Gastrocnemius medialis (tissue), 4 donors: ENCODE data around the gene LAIR2.
"Not testable (repeated sequence)": the region's sequence is repeated elsewhere in the genome, so short reads cannot be mapped to it uniquely, and the experiment has no call there.

Experiments used
- POLR2A ChIP-seq, 2 donors: fragments of 450-650 bp; IDR thresholded peaks; one replicate each; pipeline ENCODE4 v1.6.1; 2017; ENCODE audit warnings: antibody characterized with exemption in 2 of 2, mild to moderate bottlenecking in 2 of 2, moderate library complexity in 2 of 2
- TF ChIP-seq, protein P1 (sequence below), 5 experiments: fragments of 450-650 bp in 3 of 5; fragments of 200-600 bp in 2 of 5; sonication (generic) in 2 of 5; IDR thresholded peaks in 4 of 5; conservative IDR thresholded peaks in 1 of 5; 1 replicate in 4 of 5; 2 replicates in 1 of 5; pipeline ENCODE4 v1.5.1; 2016 to 2019; ENCODE audit warnings: antibody characterized with exemption in 5 of 5, mild to moderate bottlenecking in 3 of 5, moderate library complexity in 3 of 5

DNA sequence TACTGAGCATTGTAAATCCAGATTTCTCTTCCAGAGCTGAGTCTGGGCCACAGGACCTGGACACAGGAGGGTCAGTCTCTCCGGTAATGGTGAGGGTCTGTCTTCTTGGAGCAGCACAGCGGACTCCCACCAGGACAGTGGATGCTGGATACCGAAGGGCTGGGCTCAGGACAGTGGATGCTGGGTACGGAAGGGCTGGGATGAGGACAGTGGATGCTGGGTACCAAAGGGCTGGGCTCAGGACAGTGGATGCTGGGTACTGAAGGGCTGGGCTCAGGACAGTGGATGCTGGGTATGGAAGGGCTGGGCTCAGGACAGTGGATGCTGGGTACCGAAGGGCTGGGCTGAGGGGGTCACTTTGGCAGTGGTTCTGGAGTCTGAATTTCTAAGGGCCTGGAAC lies 9.6 kb upstream of the LAIR2 start:
- TF ChIP-seq, protein P1, sequence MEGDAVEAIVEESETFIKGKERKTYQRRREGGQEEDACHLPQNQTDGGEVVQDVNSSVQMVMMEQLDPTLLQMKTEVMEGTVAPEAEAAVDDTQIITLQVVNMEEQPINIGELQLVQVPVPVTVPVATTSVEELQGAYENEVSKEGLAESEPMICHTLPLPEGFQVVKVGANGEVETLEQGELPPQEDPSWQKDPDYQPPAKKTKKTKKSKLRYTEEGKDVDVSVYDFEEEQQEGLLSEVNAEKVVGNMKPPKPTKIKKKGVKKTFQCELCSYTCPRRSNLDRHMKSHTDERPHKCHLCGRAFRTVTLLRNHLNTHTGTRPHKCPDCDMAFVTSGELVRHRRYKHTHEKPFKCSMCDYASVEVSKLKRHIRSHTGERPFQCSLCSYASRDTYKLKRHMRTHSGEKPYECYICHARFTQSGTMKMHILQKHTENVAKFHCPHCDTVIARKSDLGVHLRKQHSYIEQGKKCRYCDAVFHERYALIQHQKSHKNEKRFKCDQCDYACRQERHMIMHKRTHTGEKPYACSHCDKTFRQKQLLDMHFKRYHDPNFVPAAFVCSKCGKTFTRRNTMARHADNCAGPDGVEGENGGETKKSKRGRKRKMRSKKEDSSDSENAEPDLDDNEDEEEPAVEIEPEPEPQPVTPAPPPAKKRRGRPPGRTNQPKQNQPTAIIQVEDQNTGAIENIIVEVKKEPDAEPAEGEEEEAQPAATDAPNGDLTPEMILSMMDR (IDR thresholded peaks at IDR 0.05 in 4 of 5, conservative IDR thresholded peaks at IDR 0.05 in 1 of 5): not testable (repeated sequence)
- TF ChIP-seq POLR2A (IDR thresholded peaks at IDR 0.05): not testable (repeated sequence)
